Thyroid gland (tissue), 4 donors: ENCODE measurements around the gene GBP6. TPM values are rescaled to one million over a fixed set of nuclear protein-coding genes. Genes with fewer than 3 reads are reported as not detected.

Experiments used
- DNase-seq, 2 donors: peaks; one replicate each; pipeline ENCODE4 v3.0.0-alpha.2; 2019
- H3K27ac ChIP-seq, 3 donors: fragments of 200-600 bp; sonication (generic); 1 replicate in 2 of 3; 2 replicates in 1 of 3; pipeline ENCODE4 v1.5.1; 2016 to 2019; ENCODE audit warnings: mild to moderate bottlenecking in 1 of 3, moderate library complexity in 1 of 3
- H3K27me3 ChIP-seq: fragments of 200-600 bp; sonication (generic); one replicate; pipeline ENCODE4 v1.5.1; 2019
- H3K36me3 ChIP-seq, 2 donors: fragments of 200-600 bp; sonication (generic); one replicate each; pipeline ENCODE4 v1.5.1; 2016 to 2019
- H3K4me1 ChIP-seq, 2 donors: fragments of 200-600 bp; sonication (generic); one replicate each; pipeline ENCODE4 v1.5.1; 2017 to 2019
- H3K4me3 ChIP-seq, 3 donors: fragments of 200-600 bp; sonication (generic); replicated peaks in 1 of 3; 1 replicate in 2 of 3; 2 replicates in 1 of 3; pipeline ENCODE4 v1.5.1; 2016; ENCODE audit warnings: mild to moderate bottlenecking in 1 of 3
- H3K9me3 ChIP-seq: fragments of 200-600 bp; sonication (generic); one replicate; pipeline ENCODE4 v1.5.1; 2017
- POLR2A ChIP-seq, 2 donors: fragments of 450-650 bp; IDR thresholded peaks; one replicate each; pipeline ENCODE4 v1.6.1; 2017; ENCODE audit warnings: antibody characterized with exemption in 2 of 2, mild to moderate bottlenecking in 2 of 2, moderate library complexity in 1 of 2
- WGBS, 2 donors: methylation state at CpG; one replicate each; pipeline ENCODE4 v1.1.5; 2017; 5-methylcytosine and 5-hydroxymethylcytosine counted together
- intact Hi-C: fragments of 100-400 bp; cut with DNase I; formaldehyde crosslinking; loops from one replicate; pipeline ENCODE4 v1.15.1; 2023
- total RNA-seq, 4 donors: library from RNA; depleted of rRNA; stranded (reverse); fragments of >200 nt; gene quantifications; one replicate each; pipeline ENCODE4 v1.2.3, GENCODE V29; 2016
- TF ChIP-seq, protein P1 (sequence below), 6 experiments: fragments of 200-600 bp in 3 of 6; fragments of 450-650 bp in 3 of 6; sonication (generic) in 3 of 6; IDR thresholded peaks; one replicate each; pipeline ENCODE4 v1.5.1; 2016 to 2019; ENCODE audit warnings: antibody characterized with exemption in 6 of 6, mild to moderate bottlenecking in 2 of 6, inconsistent platforms in 1 of 6, moderate library complexity in 1 of 6

Gene GBP6
- total RNA-seq, 4 donors from 2014 or later, result 0.89 TPM; not detected in 3

DNA sequence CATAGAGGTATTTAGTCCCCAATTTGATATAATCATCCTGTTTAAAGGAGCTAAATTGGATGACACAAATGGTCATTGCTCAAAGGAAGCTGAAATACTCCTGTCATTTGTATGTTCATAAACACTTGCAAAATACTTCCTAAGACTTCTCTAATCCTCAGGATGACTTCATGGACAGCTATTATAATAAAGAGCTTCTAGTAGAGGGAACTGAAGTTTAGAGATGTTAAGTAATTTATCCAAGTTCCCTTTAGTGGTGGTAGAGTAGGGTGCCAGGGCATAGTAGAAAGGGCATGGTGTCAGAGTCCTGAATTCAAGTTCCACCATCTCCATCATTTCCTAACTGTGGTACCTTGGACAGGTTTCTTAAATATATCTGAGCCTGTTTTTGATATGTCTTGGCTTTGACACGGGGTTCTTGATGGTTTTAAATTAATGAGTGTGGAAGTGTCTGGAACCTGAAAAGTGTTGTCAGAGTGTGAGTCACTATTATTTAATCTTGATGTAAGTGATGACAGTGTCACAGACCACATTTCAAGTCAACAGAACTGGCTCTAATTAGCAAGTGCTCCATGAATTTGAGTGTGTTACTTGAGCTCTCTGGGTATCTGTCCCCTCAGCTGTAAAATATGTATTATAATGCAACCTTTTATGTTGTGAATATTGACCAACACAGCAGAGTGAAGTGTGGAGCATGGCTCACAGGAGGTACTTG is 12.1 kb upstream of the GBP6 start:
- Histone ChIP-seq H3K27ac (no peak overlapping the region), H3K4me3 (no peak overlapping the region), H3K36me3 (no peaks in the 10 kb centered on the region), H3K9me3 (no peaks in the 10 kb centered on the region), H3K4me1 (no peaks in the 10 kb centered on the region), H3K27me3 (no peaks in the 10 kb centered on the region)
- no peak for DNase-seq
- TF ChIP-seq POLR2A (IDR thresholded peaks at IDR 0.05), result no peak
- intact Hi-C loops, result loop anchor here (10.0 kb wide), 1 partner anchor 103 kb away; no protein-coding TSS in a partner anchor
- 45 to 46% methylated on average over 1 of the region's 1 CpG for WGBS, 2 donors

- TF ChIP-seq POLR2A (IDR thresholded peaks at IDR 0.05), result no peak
- TF ChIP-seq, protein P1, sequence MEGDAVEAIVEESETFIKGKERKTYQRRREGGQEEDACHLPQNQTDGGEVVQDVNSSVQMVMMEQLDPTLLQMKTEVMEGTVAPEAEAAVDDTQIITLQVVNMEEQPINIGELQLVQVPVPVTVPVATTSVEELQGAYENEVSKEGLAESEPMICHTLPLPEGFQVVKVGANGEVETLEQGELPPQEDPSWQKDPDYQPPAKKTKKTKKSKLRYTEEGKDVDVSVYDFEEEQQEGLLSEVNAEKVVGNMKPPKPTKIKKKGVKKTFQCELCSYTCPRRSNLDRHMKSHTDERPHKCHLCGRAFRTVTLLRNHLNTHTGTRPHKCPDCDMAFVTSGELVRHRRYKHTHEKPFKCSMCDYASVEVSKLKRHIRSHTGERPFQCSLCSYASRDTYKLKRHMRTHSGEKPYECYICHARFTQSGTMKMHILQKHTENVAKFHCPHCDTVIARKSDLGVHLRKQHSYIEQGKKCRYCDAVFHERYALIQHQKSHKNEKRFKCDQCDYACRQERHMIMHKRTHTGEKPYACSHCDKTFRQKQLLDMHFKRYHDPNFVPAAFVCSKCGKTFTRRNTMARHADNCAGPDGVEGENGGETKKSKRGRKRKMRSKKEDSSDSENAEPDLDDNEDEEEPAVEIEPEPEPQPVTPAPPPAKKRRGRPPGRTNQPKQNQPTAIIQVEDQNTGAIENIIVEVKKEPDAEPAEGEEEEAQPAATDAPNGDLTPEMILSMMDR (IDR thresholded peaks at IDR 0.05), result no peak
- Histone ChIP-seq H3K27ac (no peak overlapping the region), H3K36me3 (no peaks in the 10 kb centered on the region), H3K4me1 (no peaks in the 10 kb centered on the region), H3K27me3 (no peaks in the 10 kb centered on the region), H3K9me3 (no peaks in the 10 kb centered on the region), H3K4me3 (no peak overlapping the region)
- DNase-seq, result no peak
- WGBS, 2 donors, result 90 to 92% methylated on average over 2 of the region's 2 CpGs
- intact Hi-C loops, result loop anchor here (10.0 kb wide), 1 partner anchor 102 kb away; no protein-coding TSS in a partner anchor
These were observed 11.4 kb upstream of the GBP6 start for GRCh38 chr1:89352421-89352820.

DNA sequence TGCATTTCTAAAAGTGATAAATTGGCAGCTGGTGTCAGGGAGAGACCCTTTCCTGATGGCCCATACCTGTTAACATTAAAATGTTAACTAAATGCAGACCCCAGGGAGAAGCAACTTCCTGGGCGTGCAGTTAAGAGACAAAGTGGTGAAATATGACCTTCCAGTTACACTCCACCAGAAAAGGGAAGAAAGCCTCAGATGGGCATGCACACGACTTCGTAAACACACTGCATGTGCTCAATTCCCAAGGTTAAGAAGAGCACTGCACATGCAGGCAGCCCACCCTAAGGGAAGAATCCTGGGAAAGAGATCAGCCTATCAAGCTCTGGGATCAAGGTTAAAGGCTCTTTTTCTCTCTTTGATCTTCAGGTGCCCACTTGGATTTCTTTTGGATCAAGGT is 9.7 kb upstream of the GBP6 start:
- TF ChIP-seq, protein P1 (IDR thresholded peaks at IDR 0.05), result no peak
- no peak for TF ChIP-seq POLR2A (IDR thresholded peaks at IDR 0.05)
- Histone ChIP-seq H3K4me1 (no peaks in the 10 kb centered on the region), H3K9me3 (no peaks in the 10 kb centered on the region), H3K27ac (no peak overlapping the region), H3K36me3 (no peaks in the 10 kb centered on the region), H3K4me3 (no peak overlapping the region), H3K27me3 (no peaks in the 10 kb centered on the region)
- WGBS, 2 donors, result 74 to 87% methylated on average over 3 of the region's 3 CpGs
- intact Hi-C loops, result loop anchor here (10.0 kb wide), 1 partner anchor 101 kb away; no protein-coding TSS in a partner anchor
- DNase-seq, result no peak

DNA sequence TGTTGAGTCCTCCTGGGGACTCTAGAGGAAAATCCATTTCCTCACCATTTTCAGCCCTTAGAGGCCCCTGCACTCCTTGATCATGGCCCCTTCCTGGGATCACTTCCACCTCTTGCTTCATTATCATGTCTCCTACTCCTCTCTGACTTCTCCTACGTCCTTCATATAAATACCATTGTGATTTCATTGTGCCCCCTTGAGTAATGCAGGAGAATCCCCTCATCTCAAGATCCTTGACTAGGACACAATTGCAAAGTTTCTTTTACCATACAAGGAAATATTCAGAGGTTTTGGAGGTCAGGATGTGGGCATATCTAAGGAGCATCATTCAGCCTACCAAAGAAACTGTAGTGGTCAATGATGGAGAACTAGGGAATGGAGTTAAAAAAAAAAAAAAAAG is 8.8 kb upstream of the GBP6 start:
- Histone ChIP-seq H3K27ac (no peak overlapping the region), H3K4me3 (no peak overlapping the region), H3K9me3 (no peaks in the 10 kb centered on the region), H3K27me3 (no peaks in the 10 kb centered on the region), H3K4me1 (no peaks in the 10 kb centered on the region), H3K36me3 (no peaks in the 10 kb centered on the region)
- TF ChIP-seq, protein P1 (IDR thresholded peaks at IDR 0.05), result no peak
- no peak for TF ChIP-seq POLR2A (IDR thresholded peaks at IDR 0.05)
- intact Hi-C loops, result loop anchor here (5.0 to 10.0 kb wide), 2 partner anchors 100 to 358 kb away; no protein-coding TSS in a partner anchor
- 95 to 96% methylated on average over 1 of the region's 1 CpG for WGBS, 2 donors
- DNase-seq, result no peak

GRCh38 chr1:89356658-89357400 is 7.0 kb upstream of the GBP6 start:
- 80 to 81% methylated on average over 8 of the region's 8 CpGs for WGBS, 2 donors
- Histone ChIP-seq H3K27me3 (no peaks in the 10 kb centered on the region), H3K4me1 (no peaks in the 10 kb centered on the region), H3K4me3 (no peak overlapping the region), H3K27ac (no peak overlapping the region), H3K36me3 (no peaks in the 10 kb centered on the region), H3K9me3 (no peaks in the 10 kb centered on the region)
- DNase-seq, result no peak
- TF ChIP-seq, protein P1 (IDR thresholded peaks at IDR 0.05), result no peak
- no peak for TF ChIP-seq POLR2A (IDR thresholded peaks at IDR 0.05)
- intact Hi-C loops, result loop anchor here (5.0 to 10.0 kb wide), 2 partner anchors 98 to 360 kb away; no protein-coding TSS in a partner anchor
